Transverse colon (tissue), 4 donors: Measurements from ENCODE around the gene UGT2B17. TPM values are rescaled to one million over a fixed set of nuclear protein-coding genes. Genes with fewer than 3 reads are reported as not detected.
"Not testable (repeated sequence)": the region's sequence is repeated elsewhere in the genome, so short reads cannot be mapped to it uniquely, and the experiment has no call there.

Experiments used
- DNase-seq: peaks from one replicate; pipeline ENCODE4 v3.0.0-alpha.2; 2019
- H3K27ac ChIP-seq, 4 donors: fragments of 200-600 bp; sonication (generic); 2 replicates each; pipeline ENCODE4 v1.5.1; 2016 to 2018; ENCODE audit warnings: inconsistent platforms in 4 of 4
- H3K27me3 ChIP-seq: fragments of 200-600 bp; sonication (generic); 2 replicates; pipeline ENCODE4 v1.5.1; 2017; ENCODE audit warnings: inconsistent platforms
- H3K36me3 ChIP-seq, 4 donors: fragments of 200-600 bp; sonication (generic); 2 replicates each; pipeline ENCODE4 v1.5.1; 2017 to 2019; ENCODE audit warnings: inconsistent platforms in 4 of 4
- H3K4me1 ChIP-seq, 4 donors: fragments of 200-600 bp; sonication (generic); 2 replicates each; pipeline ENCODE4 v1.5.1; 2017 to 2020; ENCODE audit warnings: inconsistent platforms in 4 of 4
- H3K4me3 ChIP-seq, 4 donors: fragments of 200-600 bp; sonication (generic); 1 replicate in 1 of 4; 2 replicates in 3 of 4; pipeline versions ENCODE4 v1.5.1 to v1.6.1; 2017 to 2019; ENCODE audit warnings: inconsistent platforms in 4 of 4
- H3K9me3 ChIP-seq, 2 donors: fragments of 200-600 bp; sonication (generic); 2 replicates each; pipeline ENCODE4 v1.5.1; 2017 to 2019; ENCODE audit warnings: inconsistent platforms in 2 of 2
- EP300 ChIP-seq: sonication (generic); formaldehyde crosslinking; IDR thresholded peaks from one replicate; pipeline ENCODE4 v1.6.1; 2017; ENCODE audit warnings: antibody characterized with exemption, low read depth
- POLR2A ChIP-seq: fragments of 450-650 bp; IDR thresholded peaks from one replicate; pipeline ENCODE4 v1.6.1; 2016; ENCODE audit warnings: antibody characterized with exemption, mild to moderate bottlenecking, moderate library complexity
- POLR2AphosphoS5 ChIP-seq, 3 donors: sonication (generic); formaldehyde crosslinking; IDR thresholded peaks; one replicate each; pipeline ENCODE4 v1.6.1; 2016; ENCODE audit warnings: antibody characterized with exemption in 3 of 3
- WGBS, 2 donors: methylation state at CpG; one replicate each; pipeline ENCODE4 v1.1.5; 2018; ENCODE audit warnings: low coverage in 1 of 2; 5-methylcytosine and 5-hydroxymethylcytosine counted together
- in situ Hi-C, 4 donors: fragments of 200-750 bp; cut with MboI; loops; one replicate each; pipeline versions ENCODE4 v1.15.0 to v1.15.1; 2017; ENCODE audit warnings: low sequenced_read_pairs in 3 of 4, low pct_ligation_motif_present in 1 of 4, low pct_unique_long_range_greater_than_20kb in 1 of 4
- intact Hi-C: fragments of 100-400 bp; cut with DNase I; formaldehyde crosslinking; loops from one replicate; pipeline ENCODE4 v1.15.1; 2023; ENCODE audit warnings: low total_unique reads
- total RNA-seq, 4 donors: library from RNA; depleted of rRNA; stranded (reverse); fragments of >200 nt; gene quantifications; one replicate each; pipeline ENCODE4 v1.1.0, GENCODE V29; 2016
- TF ChIP-seq, protein P1 (sequence below), 5 experiments: fragments of 200-600 bp in 3 of 5; fragments of 450-650 bp in 2 of 5; sonication (generic) in 3 of 5; IDR thresholded peaks; 1 replicate in 2 of 5; 2 replicates in 3 of 5; pipeline ENCODE4 v1.5.1; 2016 to 2017; ENCODE audit warnings: antibody characterized with exemption in 5 of 5, inconsistent platforms in 3 of 5, mild to moderate bottlenecking in 2 of 5, moderate library complexity in 1 of 5

Gene UGT2B17
- total RNA-seq, 4 donors from 2014 or later = 171 to 1,753 (median 346) TPM; not detected in 1

DNA sequence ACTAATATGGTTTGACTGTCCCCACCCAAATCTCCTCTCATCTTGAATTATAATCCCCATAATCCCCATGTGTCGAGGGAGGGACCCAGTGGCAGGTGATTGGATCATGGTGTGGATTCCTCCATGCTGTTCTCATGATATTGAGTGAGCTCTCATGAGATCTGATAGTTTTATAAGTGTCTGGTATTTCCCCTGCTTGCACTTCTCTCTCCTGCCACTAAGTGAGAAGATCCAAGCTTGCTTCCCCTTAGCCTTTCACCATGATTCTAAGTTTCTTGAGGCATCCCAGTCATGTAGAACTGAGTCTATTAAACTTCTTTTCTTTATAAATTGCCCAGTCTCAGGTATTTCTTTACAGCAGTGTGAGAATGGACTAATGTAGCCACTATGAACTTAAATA, 9.8 kb downstream of the UGT2B17 start:
- H3K36me3 ChIP-seq, H3K4me1 ChIP-seq, H3K27ac ChIP-seq, H3K9me3 ChIP-seq, in situ Hi-C loops, H3K4me3 ChIP-seq, H3K27me3 ChIP-seq, intact Hi-C loops: not testable (repeated sequence)
- WGBS, 2 donors = 50% methylated on average over 1 of the region's 1 CpG; no CpG with 5 or more reads in 1 of the 2 donors
- DNase-seq = peak; percentile 16

DNA sequence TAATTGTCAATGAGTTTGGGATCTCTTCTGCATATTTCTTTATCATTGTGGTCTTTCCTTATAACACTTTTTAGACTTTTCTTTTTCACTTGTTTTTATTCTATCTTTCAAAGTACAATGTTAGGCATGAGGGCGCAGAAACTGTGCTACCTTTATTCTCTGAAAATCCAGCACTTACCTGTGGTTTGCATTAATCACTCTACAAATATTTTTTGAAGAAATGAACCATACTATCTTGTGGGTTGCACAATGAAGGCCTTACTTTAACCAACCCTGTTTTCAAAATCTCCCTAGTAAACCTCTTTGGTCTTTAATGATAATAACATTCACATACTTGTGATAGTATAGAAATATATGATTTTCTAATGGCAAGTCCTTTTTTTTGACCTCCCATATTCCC, 11.0 kb downstream of the UGT2B17 start:
- H3K9me3 ChIP-seq, H3K27ac ChIP-seq, H3K36me3 ChIP-seq, DNase-seq, in situ Hi-C loops, intact Hi-C loops, H3K27me3 ChIP-seq, H3K4me1 ChIP-seq: not testable (repeated sequence)
- H3K4me3 ChIP-seq = peak overlapping the region in 2 of 4 donors; percentile 25 to 27
- 67% methylated on average over 1 of the region's 1 CpG for WGBS, 2 donors

DNA sequence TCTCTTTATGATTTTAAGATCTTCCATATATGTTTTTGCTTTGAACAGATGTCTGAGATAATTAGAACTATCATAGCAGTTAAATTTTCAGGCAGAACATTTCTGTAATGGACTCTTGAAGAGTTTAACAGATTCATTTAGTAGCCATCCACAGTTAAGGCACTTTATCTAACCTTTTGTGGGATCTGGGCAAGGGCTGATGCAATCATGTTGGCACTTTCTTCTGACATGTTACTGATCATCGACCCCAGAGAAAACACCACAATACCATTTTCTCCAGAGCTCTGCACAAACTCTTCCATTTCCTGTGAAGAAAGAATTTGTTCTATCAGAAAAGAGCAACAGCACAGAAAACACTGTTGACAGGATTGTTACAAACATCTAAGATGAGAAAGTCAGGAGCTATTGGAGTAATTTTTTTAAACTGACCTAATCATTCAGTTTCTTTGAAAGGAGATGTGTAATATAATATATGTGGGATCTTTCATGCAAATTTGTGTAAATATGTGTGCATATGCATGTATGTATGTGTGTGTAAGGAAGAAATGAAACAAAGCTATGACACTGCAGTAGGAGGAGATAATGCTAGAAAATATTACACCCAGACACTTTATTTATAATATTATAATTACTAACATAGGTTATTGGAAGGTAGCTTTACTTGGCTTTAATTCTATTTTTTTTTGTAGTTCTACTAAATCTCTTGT, 15.6 kb downstream of the UGT2B17 start:
- H3K4me3 ChIP-seq, H3K27me3 ChIP-seq, H3K36me3 ChIP-seq, H3K9me3 ChIP-seq, H3K4me1 ChIP-seq, H3K27ac ChIP-seq, in situ Hi-C loops, DNase-seq, intact Hi-C loops: not testable (repeated sequence)
- no CpG with 5 or more reads among the region's 1 CpG for WGBS, 2 donors

DNA sequence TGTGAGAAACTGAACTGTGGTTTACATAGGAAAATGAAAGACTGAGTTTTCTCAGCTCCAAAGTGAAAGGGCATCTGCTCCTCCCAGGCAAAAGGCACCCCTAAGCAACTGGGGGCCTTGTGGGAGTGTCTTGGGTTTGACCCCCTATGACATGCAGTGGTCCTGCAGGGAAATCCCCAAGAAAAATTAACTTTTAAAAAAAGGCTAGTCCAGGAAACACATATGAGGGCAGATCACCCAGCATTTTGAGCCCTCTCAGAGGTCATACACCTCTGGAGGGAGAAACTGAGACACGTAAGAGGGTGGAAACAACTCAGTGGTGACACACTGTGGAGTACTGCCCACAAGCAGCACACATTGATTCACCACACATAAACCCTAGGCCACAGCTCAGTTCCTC, 22.3 kb downstream of the UGT2B17 start:
- H3K9me3 ChIP-seq, H3K4me1 ChIP-seq, H3K27me3 ChIP-seq, intact Hi-C loops, DNase-seq, H3K27ac ChIP-seq, H3K36me3 ChIP-seq, in situ Hi-C loops, H3K4me3 ChIP-seq: not testable (repeated sequence)
- 89% methylated on average over 1 of the region's 1 CpG; no CpG with 5 or more reads in 1 of the 2 donors for WGBS, 2 donors

DNA sequence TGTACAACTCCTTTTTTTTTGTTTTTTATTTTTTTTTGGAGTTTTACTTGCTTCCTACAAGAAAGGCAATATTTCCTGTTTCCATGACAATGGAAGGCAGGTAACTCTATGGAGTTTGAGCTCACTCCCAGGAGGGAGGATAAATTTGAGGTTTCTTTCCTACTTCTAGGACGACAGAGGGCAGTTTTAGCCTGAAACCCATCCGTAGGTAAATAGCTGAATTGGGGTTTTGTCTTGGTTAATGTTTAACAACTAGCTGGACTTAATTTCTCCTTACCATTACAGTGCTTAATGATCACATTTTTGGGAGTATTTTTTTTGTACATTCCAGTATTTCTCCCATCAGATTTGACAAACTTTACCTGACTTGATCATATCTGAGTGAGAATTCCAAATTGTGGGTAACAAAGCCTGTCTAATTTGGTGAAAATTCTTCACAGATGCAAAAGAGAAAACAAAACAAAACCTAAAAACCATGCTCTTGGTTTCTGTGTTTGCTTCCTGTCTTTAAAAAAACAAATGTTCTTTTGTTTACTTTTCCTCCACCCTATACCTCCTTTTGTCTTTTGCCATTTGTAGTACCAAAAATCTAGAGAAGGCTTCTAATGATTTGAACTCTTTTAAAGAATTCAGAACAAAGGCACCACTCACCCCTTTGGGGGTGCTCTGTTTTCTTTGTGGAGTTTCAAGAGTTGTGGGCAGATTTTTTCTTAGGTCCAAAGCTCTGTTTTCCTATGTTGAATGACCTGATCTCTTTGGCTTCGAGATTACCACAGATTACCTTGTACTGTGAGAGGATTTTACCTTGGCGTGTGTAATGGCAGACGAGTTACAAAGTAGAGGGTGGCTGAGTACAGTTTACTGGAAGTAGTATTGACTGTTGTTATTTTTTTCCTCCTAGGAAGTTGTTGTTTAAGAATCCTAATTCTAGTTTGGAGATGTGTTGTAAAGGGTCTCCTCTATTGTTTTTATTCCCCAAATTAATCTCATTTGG, 23.0 kb downstream of the UGT2B17 start:
- H3K9me3 ChIP-seq, H3K27ac ChIP-seq, H3K27me3 ChIP-seq, DNase-seq, in situ Hi-C loops, intact Hi-C loops, H3K4me3 ChIP-seq, H3K4me1 ChIP-seq, H3K36me3 ChIP-seq: not testable (repeated sequence)
- WGBS, 2 donors = 57 to 61% methylated on average over 5 of the region's 5 CpGs

DNA sequence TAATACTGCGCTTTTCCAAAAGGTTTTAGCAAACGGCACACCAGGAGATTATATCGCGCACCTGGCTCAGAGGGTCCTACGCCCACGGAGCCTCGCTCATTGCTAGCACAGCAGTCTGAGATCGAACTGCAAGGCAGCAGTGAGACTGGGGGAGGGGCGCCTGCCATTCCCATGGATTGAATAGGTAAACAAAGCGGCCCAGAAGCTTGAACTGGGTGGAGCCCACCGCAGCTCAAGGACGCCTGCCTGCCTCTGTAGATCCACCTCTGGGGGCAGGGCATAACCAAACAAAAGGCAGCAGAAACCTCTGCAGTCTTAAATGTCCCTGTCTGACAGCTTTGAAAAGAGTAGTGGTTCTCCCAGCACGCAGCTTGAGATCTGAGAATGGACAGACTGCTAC, 33.4 kb downstream of the UGT2B17 start:
- 92 to 100% methylated on average over 1 to 11 of the region's 13 CpGs for WGBS, 2 donors
- DNase-seq, H3K4me3 ChIP-seq, intact Hi-C loops, H3K4me1 ChIP-seq, in situ Hi-C loops, H3K27me3 ChIP-seq, H3K27ac ChIP-seq, H3K9me3 ChIP-seq: not testable (repeated sequence)
- peaks cover 0 to 33% (median 0%) of the 10 kb centered on the region in 4 donors for H3K36me3 ChIP-seq

DNA sequence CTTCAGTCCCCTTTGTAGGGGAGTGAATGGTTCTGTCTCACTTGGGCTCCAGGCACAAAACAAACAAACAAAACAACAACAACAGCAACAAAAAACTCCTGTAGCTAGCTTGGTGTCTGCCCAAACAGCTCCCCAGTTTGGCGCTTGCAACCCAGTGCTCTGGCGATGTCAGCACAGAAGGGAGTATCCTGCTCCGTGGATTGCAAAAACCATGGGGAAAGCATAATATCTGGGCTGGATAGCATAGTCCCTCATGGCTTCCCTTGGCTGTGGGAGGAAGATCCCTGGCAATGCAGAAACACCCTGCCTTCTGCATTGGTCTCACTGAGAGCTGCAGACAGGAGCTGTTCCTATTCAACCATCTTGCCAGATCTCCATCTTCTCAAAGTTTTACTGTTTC, 39.7 kb downstream of the UGT2B17 start:
- Histone ChIP-seq H3K27me3 (no peaks in the 10 kb centered on the region), H3K27ac (no peak overlapping the region), H3K36me3 (peaks cover 0 to 15% (median 0%) of the 10 kb centered on the region in 4 donors), H3K4me1 (no peaks in the 10 kb centered on the region), H3K4me3 (no peak overlapping the region), H3K9me3 (peaks cover 0 to 6% of the 10 kb centered on the region in 2 donors)
- 85% methylated on average over 2 of the region's 3 CpGs; no CpG with 5 or more reads in 1 of the 2 donors for WGBS, 2 donors
- intact Hi-C loops (no loop called here), in situ Hi-C loops (no loop called here)
- TF ChIP-seq, protein P1, sequence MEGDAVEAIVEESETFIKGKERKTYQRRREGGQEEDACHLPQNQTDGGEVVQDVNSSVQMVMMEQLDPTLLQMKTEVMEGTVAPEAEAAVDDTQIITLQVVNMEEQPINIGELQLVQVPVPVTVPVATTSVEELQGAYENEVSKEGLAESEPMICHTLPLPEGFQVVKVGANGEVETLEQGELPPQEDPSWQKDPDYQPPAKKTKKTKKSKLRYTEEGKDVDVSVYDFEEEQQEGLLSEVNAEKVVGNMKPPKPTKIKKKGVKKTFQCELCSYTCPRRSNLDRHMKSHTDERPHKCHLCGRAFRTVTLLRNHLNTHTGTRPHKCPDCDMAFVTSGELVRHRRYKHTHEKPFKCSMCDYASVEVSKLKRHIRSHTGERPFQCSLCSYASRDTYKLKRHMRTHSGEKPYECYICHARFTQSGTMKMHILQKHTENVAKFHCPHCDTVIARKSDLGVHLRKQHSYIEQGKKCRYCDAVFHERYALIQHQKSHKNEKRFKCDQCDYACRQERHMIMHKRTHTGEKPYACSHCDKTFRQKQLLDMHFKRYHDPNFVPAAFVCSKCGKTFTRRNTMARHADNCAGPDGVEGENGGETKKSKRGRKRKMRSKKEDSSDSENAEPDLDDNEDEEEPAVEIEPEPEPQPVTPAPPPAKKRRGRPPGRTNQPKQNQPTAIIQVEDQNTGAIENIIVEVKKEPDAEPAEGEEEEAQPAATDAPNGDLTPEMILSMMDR (IDR thresholded peaks at IDR 0.05) = no peak
- TF ChIP-seq POLR2A (no peak), EP300 (no peak), POLR2AphosphoS5 (IDR thresholded peaks at IDR 0.05) (no peak)
- DNase-seq = no peak
